Liver (tissue), 9 donors: ENCODE results near the gene ZNF502. TPM values are rescaled to one million over a fixed set of nuclear protein-coding genes. Genes with fewer than 3 reads are reported as not detected.

Experiments
- DNase-seq: peaks from one replicate; pipeline ENCODE4 v3.0.0-alpha.2; 2017; ENCODE audit warnings: low spot score
- H3K27ac ChIP-seq, 2 donors: one replicate each; pipeline ENCODE4 v1.7.0; 2013; ENCODE audit warnings: inconsistent platforms in 2 of 2, low read length in 2 of 2, control low read depth in 1 of 2, low read depth in 1 of 2, mild to moderate bottlenecking in 1 of 2
- H3K27me3 ChIP-seq, 4 donors: one replicate each; pipeline versions ENCODE4 v1.6.1 to v1.7.0; 2013; ENCODE audit warnings: low read length in 3 of 4, inconsistent platforms in 1 of 4, mild to moderate bottlenecking in 1 of 4, moderate library complexity in 1 of 4; ENCODE audit not compliant: control insufficient read depth in 4 of 4, insufficient read depth in 4 of 4
- H3K36me3 ChIP-seq, 4 donors: one replicate each; pipeline versions ENCODE4 v1.6.1 to v1.7.0; 2013; ENCODE audit warnings: low read length in 3 of 4, mild to moderate bottlenecking in 3 of 4, low read depth in 1 of 4, moderate library complexity in 1 of 4; ENCODE audit not compliant: control insufficient read depth in 4 of 4, insufficient read depth in 3 of 4
- H3K4me1 ChIP-seq, 4 donors: one replicate each; pipeline versions ENCODE4 v1.6.1 to v1.7.0; 2013; ENCODE audit warnings: low read length in 3 of 4, mild to moderate bottlenecking in 3 of 4, moderate library complexity in 1 of 4; ENCODE audit not compliant: control insufficient read depth in 4 of 4, insufficient read depth in 4 of 4
- H3K4me3 ChIP-seq, 3 donors: one replicate each; pipeline versions ENCODE4 v1.6.1 to v1.7.0; 2013; ENCODE audit warnings: low read length in 3 of 3, control low read depth in 1 of 3, low read depth in 1 of 3, mild to moderate bottlenecking in 1 of 3
- H3K9ac ChIP-seq, 2 donors: one replicate each; pipeline ENCODE4 v1.7.0; 2013; ENCODE audit warnings: low read length in 2 of 2, mild to moderate bottlenecking in 2 of 2, moderate library complexity in 2 of 2, control low read depth in 1 of 2, low read depth in 1 of 2
- H3K9me3 ChIP-seq, 4 donors: one replicate each; pipeline versions ENCODE4 v1.6.1 to v1.7.0; 2013; ENCODE audit warnings: low read length in 3 of 4; ENCODE audit not compliant: control insufficient read depth in 4 of 4
- FOXA1 ChIP-seq: IDR thresholded peaks from 2 replicates; pipeline ENCODE4 v1.6.1; 2016; ENCODE audit warnings: antibody characterized with exemption
- FOXA2 ChIP-seq: IDR thresholded peaks from 2 replicates; pipeline ENCODE4 v1.6.1; 2016; ENCODE audit warnings: antibody characterized with exemption
- GABPA ChIP-seq, 2 donors: IDR thresholded peaks in 1 of 2; conservative IDR thresholded peaks in 1 of 2; 2 replicates each; pipeline ENCODE4 v1.6.1; 2016; ENCODE audit warnings: antibody characterized with exemption in 2 of 2, mild to moderate bottlenecking in 1 of 2, moderate library complexity in 1 of 2
- HNF4G ChIP-seq: IDR thresholded peaks from 2 replicates; pipeline ENCODE4 v1.6.1; 2016; ENCODE audit warnings: antibody characterized with exemption
- JUND ChIP-seq, 2 donors: IDR thresholded peaks; 2 replicates each; pipeline ENCODE4 v1.6.1; 2016; ENCODE audit warnings: antibody characterized with exemption in 2 of 2
- NR2F2 ChIP-seq: IDR thresholded peaks from 2 replicates; pipeline ENCODE4 v1.6.1; 2016; ENCODE audit warnings: antibody characterized with exemption
- RAD21 ChIP-seq, 2 donors: IDR thresholded peaks; 2 replicates each; pipeline ENCODE4 v1.6.1; 2016; ENCODE audit warnings: antibody characterized with exemption in 2 of 2, mild to moderate bottlenecking in 2 of 2
- RXRA ChIP-seq, 2 donors: IDR thresholded peaks; 2 replicates each; pipeline ENCODE4 v1.6.1; 2017 to 2018; ENCODE audit warnings: antibody characterized with exemption in 2 of 2, mild to moderate bottlenecking in 1 of 2
- SP1 ChIP-seq: IDR thresholded peaks from 2 replicates; pipeline ENCODE4 v1.6.1; 2018; ENCODE audit warnings: antibody characterized with exemption, mild to moderate bottlenecking
- YY1 ChIP-seq: IDR thresholded peaks from 2 replicates; pipeline ENCODE4 v1.6.1; 2016; ENCODE audit warnings: antibody characterized with exemption, mild to moderate bottlenecking
- WGBS: extraction: QIAGEN DNeasy Blood & Tissue Kit; methylation state at CpG from one replicate; pipeline ENCODE4 v1.1.7; 2013; 5-methylcytosine and 5-hydroxymethylcytosine counted together
- polyA plus RNA-seq, 2 donors: library from polyadenylated mRNA; stranded (reverse) in 1 of 2; unstranded in 1 of 2; fragments of 200-250 nt in 1 of 2; fragments of >200 nt in 1 of 2; fragmentation: Nextera tagmentation in 1 of 2; extraction: Ambion mirVana in 1 of 2; gene quantifications; one replicate each; pipeline versions ENCODE4 v1.2.1 to v1.2.3, GENCODE V29; 2013 to 2015
- total RNA-seq, 2 donors: library from RNA; depleted of rRNA; stranded (reverse); fragments of >200 nt; gene quantifications; one replicate each; pipeline ENCODE4 v1.2.3, GENCODE V29; 2014
- TF ChIP-seq, protein P1 (sequence below): fragments of 150-350 bp; IDR thresholded peaks from 2 replicates; pipeline ENCODE4 v1.5.1; 2017; ENCODE audit warnings: improper control_type of control experiment, low read depth, low read length; ENCODE audit not compliant: missing input control
- TF ChIP-seq, protein P2 (sequence below): IDR thresholded peaks from 2 replicates; pipeline ENCODE4 v1.6.1; 2016; ENCODE audit warnings: antibody characterized with exemption
- TF ChIP-seq, protein P3 (sequence below): IDR thresholded peaks from 2 replicates; pipeline ENCODE4 v1.6.1; 2016; ENCODE audit warnings: antibody characterized with exemption
- TF ChIP-seq, protein P4 (sequence below): IDR thresholded peaks from 2 replicates; pipeline ENCODE4 v1.6.1; 2016; ENCODE audit warnings: antibody characterized with exemption
- donor health status: healthy.
- donor health status: healthy.
- donor health status: healthy.
- donor health status: healthy.
- donor health status: healthy.

ZNF502 gene
- total and polyA plus RNA-seq, 4 donors: 0.75 to 2.1 (median 1.3) TPM

DNA sequence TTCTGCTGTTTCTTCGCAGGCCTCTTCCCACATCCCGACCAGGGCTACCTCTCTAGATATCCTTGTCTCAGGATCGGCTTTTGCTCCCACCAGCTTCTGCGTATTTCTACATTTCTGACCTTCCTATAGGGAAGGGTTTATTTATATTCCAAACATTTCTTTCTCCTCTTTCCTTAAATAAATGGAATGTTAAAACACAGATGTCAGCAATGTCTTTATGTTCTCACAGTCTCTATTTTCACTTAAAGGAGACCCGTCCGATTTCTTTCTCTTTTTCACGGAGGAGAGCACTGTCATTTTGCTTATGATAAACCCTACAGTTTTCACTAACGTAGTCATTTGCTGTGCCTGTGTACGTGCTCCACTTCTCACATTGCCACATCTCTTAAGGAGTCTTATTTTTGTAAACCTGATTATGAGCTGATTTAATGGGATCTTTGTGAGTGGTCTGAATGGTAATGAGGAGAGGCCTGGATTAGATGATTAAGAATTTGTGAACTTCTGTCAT, 49.8 kb downstream of the ZNF502 start:
- H3K4me1 ChIP-seq: peaks cover 3 to 13% (median 8%) of the 10 kb centered on the region in 4 donors
- H3K36me3 ChIP-seq: peaks cover 0 to 10% (median 0%) of the 10 kb centered on the region in 4 donors
- H3K27ac ChIP-seq: no peak overlapping the region
- no peak overlapping the region for H3K9ac ChIP-seq
- H3K4me3 ChIP-seq: peak overlapping the region; percentile 68 to 90 (median 72)
- H3K9me3 ChIP-seq: peaks cover 3 to 9% (median 5%) of the 10 kb centered on the region in 4 donors
- no peak for TF ChIP-seq GABPA (IDR thresholded peaks at IDR 0.05 in 1 of 2, conservative IDR thresholded peaks at IDR 0.05 in 1 of 2)
- no peak for TF ChIP-seq JUND (IDR thresholded peaks at IDR 0.05)
- TF ChIP-seq RAD21 (IDR thresholded peaks at IDR 0.05): no peak
- no peak for TF ChIP-seq SP1
- TF ChIP-seq HNF4G: no peak
- TF ChIP-seq, protein P1, sequence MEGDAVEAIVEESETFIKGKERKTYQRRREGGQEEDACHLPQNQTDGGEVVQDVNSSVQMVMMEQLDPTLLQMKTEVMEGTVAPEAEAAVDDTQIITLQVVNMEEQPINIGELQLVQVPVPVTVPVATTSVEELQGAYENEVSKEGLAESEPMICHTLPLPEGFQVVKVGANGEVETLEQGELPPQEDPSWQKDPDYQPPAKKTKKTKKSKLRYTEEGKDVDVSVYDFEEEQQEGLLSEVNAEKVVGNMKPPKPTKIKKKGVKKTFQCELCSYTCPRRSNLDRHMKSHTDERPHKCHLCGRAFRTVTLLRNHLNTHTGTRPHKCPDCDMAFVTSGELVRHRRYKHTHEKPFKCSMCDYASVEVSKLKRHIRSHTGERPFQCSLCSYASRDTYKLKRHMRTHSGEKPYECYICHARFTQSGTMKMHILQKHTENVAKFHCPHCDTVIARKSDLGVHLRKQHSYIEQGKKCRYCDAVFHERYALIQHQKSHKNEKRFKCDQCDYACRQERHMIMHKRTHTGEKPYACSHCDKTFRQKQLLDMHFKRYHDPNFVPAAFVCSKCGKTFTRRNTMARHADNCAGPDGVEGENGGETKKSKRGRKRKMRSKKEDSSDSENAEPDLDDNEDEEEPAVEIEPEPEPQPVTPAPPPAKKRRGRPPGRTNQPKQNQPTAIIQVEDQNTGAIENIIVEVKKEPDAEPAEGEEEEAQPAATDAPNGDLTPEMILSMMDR: no peak
- TF ChIP-seq YY1: no peak
- TF ChIP-seq, protein P2, sequence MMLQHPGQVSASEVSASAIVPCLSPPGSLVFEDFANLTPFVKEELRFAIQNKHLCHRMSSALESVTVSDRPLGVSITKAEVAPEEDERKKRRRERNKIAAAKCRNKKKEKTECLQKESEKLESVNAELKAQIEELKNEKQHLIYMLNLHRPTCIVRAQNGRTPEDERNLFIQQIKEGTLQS: no peak
- no peak for TF ChIP-seq NR2F2
- TF ChIP-seq, protein P3, sequence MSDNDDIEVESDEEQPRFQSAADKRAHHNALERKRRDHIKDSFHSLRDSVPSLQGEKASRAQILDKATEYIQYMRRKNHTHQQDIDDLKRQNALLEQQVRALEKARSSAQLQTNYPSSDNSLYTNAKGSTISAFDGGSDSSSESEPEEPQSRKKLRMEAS: no peak
- TF ChIP-seq RXRA (IDR thresholded peaks at IDR 0.05): no peak
- TF ChIP-seq FOXA2: no peak
- 5% methylated on average over 9 of the region's 9 CpGs for WGBS
- DNase-seq: no peak
- H3K27me3 ChIP-seq: peaks cover 0 to 3% (median 0%) of the 10 kb centered on the region in 4 donors

DNA sequence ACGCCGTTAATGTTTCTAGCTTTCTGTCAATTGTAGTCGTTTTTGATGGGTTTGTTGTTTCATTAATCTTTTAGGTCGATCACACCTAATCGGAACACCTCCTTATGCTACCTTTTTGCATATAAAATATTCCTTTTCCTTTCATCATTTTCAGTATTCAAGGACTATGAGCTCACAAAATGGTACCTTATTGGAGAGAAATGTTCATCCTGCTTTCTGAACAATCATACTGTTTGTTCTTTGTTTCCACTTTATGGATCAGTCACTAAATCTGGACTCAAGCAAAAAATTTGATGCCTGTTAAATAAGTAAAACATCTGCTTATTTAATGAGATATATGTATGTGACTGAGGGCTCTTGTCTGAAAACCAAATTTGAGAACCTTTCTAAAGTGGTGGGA, 50.2 kb downstream of the ZNF502 start:
- no peak for DNase-seq
- H3K4me3 ChIP-seq: peak overlapping the region in 1 of 3 donors; percentile 72
- H3K9me3 ChIP-seq: peaks cover 2 to 6% (median 4%) of the 10 kb centered on the region in 4 donors
- TF ChIP-seq NR2F2 (no peak), SP1 (no peak), YY1 (no peak), FOXA1 (no peak), RXRA (IDR thresholded peaks at IDR 0.05) (no peak), HNF4G (no peak)
- TF ChIP-seq, protein P4, sequence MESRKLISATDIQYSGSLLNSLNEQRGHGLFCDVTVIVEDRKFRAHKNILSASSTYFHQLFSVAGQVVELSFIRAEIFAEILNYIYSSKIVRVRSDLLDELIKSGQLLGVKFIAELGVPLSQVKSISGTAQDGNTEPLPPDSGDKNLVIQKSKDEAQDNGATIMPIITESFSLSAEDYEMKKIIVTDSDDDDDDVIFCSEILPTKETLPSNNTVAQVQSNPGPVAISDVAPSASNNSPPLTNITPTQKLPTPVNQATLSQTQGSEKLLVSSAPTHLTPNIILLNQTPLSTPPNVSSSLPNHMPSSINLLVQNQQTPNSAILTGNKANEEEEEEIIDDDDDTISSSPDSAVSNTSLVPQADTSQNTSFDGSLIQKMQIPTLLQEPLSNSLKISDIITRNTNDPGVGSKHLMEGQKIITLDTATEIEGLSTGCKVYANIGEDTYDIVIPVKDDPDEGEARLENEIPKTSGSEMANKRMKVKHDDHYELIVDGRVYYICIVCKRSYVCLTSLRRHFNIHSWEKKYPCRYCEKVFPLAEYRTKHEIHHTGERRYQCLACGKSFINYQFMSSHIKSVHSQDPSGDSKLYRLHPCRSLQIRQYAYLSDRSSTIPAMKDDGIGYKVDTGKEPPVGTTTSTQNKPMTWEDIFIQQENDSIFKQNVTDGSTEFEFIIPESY: no peak
- TF ChIP-seq, protein P3: no peak
- peaks cover 3 to 13% (median 8%) of the 10 kb centered on the region in 4 donors for H3K4me1 ChIP-seq
- no peak overlapping the region for H3K27ac ChIP-seq
- peaks cover 0 to 7% (median 0%) of the 10 kb centered on the region in 4 donors for H3K36me3 ChIP-seq
- H3K9ac ChIP-seq: no peak overlapping the region
- H3K27me3 ChIP-seq: peaks cover 0 to 3% (median 0%) of the 10 kb centered on the region in 4 donors
- 46% methylated on average over 5 of the region's 5 CpGs for WGBS
